ENCODE data around the gene MTHFS.

Gene MTHFS

DNA sequence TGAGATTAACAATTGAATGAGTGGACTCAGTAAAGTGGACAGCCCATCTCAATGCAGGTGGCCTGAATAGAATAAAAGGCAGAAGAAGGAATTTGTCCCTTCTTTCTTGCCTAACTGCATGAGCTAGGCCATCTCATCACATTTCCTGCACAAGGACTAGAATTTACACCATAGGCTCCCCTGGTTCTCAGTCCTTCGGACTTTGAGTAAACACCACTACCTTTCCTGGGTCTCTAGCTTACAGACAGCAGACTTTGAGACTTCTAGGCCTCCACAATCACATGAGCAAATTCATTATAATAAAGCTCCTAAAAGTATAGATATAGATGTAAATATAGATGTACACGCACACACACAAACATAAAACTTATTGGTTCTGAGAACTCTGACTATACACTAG lies 28.3 kb downstream of the MTHFS start:
- no peaks in the 10 kb centered on the region; the same call in 1 of the 2 replicates for H3K79me2 ChIP-seq (ENCODE audit: control insufficient read depth, low read length)
- H3F3A ChIP-seq (ENCODE audit: control insufficient read depth, insufficient read depth) = no peaks in the 10 kb centered on the region
- H3K4me3 ChIP-seq (ENCODE audit: low read length) = no peak overlapping the region
- no peak overlapping the region for H3K4me2 ChIP-seq (ENCODE audit: low read length)
- H3K27me3 ChIP-seq (ENCODE audit: control insufficient read depth, low read length) = no peaks in the 10 kb centered on the region
- H3K36me3 ChIP-seq (ENCODE audit: control insufficient read depth, low read length) = peaks cover 23% of the 10 kb centered on the region
- no peaks in the 10 kb centered on the region for H3K9me3 ChIP-seq (ENCODE audit: control insufficient read depth, insufficient read depth, low read length)
- H3K27ac ChIP-seq (ENCODE audit: low read depth, low read length) = no peak overlapping the region
- peaks cover 4% of the 10 kb centered on the region; the same call in 1 of the 2 replicates for H3K4me1 ChIP-seq (ENCODE audit: control insufficient read depth, low read length)
- TF ChIP-seq, protein P1, sequence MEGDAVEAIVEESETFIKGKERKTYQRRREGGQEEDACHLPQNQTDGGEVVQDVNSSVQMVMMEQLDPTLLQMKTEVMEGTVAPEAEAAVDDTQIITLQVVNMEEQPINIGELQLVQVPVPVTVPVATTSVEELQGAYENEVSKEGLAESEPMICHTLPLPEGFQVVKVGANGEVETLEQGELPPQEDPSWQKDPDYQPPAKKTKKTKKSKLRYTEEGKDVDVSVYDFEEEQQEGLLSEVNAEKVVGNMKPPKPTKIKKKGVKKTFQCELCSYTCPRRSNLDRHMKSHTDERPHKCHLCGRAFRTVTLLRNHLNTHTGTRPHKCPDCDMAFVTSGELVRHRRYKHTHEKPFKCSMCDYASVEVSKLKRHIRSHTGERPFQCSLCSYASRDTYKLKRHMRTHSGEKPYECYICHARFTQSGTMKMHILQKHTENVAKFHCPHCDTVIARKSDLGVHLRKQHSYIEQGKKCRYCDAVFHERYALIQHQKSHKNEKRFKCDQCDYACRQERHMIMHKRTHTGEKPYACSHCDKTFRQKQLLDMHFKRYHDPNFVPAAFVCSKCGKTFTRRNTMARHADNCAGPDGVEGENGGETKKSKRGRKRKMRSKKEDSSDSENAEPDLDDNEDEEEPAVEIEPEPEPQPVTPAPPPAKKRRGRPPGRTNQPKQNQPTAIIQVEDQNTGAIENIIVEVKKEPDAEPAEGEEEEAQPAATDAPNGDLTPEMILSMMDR (IDR thresholded peaks at IDR 0.05; ENCODE audit: low read depth, low read length, poor library complexity, severe bottlenecking) = no peak
- no peak for TF ChIP-seq EZH2phosphoT487 (IDR thresholded peaks at IDR 0.05; ENCODE audit: borderline replicate concordance, low read length)
- no peaks in the 10 kb centered on the region for H3K9me2 ChIP-seq (replicated peaks; ENCODE audit: control insufficient read depth, low read length)
- no peaks in the 10 kb centered on the region for H4K20me1 ChIP-seq (ENCODE audit: control insufficient read depth, insufficient read depth, low read depth, low read length)

DNA sequence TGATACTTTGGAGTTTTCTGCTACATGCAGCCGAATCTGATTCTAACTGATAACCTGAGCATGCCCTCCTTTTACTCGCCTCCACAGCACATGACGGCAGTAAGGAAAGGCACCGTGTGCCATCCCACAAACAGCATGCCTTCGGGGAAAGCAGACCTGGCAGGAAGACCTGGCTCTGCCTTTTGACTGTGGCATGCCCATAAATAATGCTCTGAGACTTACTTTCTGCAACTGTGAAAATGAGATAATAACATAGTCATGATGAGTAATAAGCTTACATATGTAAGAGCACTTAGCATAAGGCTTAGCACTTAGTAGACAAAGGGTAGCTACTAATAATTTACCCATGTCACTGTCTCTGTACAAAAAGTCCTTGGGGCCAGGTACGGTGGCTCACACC lies 32.9 kb downstream of the MTHFS start:
- Histone ChIP-seq H3K9me2 (replicated peaks; ENCODE audit: control insufficient read depth, low read length) (no peaks in the 10 kb centered on the region), H3K9me3 (ENCODE audit: control insufficient read depth, insufficient read depth, low read length) (no peaks in the 10 kb centered on the region), H3K4me1 (ENCODE audit: control insufficient read depth, low read length) (no peaks in the 10 kb centered on the region), H3K4me3 (ENCODE audit: low read length) (no peak overlapping the region), H3K36me3 (ENCODE audit: control insufficient read depth, low read length) (peaks cover 13% of the 10 kb centered on the region), H3K4me2 (ENCODE audit: low read length) (no peak overlapping the region), H3K79me2 (ENCODE audit: control insufficient read depth, low read length) (no peaks in the 10 kb centered on the region), H4K20me1 (ENCODE audit: control insufficient read depth, insufficient read depth, low read depth, low read length) (no peaks in the 10 kb centered on the region), H3F3A (ENCODE audit: control insufficient read depth, insufficient read depth) (no peaks in the 10 kb centered on the region), H3K27ac (ENCODE audit: low read depth, low read length) (no peak overlapping the region), H3K27me3 (ENCODE audit: control insufficient read depth, low read length) (no peaks in the 10 kb centered on the region)
- no peak for TF ChIP-seq EZH2phosphoT487 (IDR thresholded peaks at IDR 0.05; ENCODE audit: borderline replicate concordance, low read length)
- TF ChIP-seq, protein P1 (IDR thresholded peaks at IDR 0.05; ENCODE audit: low read depth, low read length, poor library complexity, severe bottlenecking) = no peak

DNA sequence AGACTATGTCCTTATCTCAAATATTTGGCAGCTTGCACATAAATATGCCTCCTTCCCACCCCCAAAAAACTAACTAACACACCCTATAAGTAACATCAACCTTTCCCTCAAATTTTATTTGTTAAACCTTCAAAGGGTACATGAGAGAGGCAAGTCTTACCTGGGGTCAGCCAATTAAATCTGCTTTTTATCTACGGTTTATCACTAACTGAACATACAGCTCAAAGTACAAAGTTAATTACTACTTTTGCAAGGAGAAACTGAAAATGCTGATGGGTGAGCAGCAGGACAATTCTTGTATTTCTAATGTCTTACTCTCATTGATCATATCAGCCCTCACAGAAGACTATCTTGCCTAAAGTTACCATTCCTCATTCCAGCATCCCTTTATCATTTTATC lies 34.6 kb downstream of the MTHFS start:
- no peaks in the 10 kb centered on the region for H3K9me2 ChIP-seq (replicated peaks; ENCODE audit: control insufficient read depth, low read length)
- H3K4me1 ChIP-seq (ENCODE audit: control insufficient read depth, low read length) = no peaks in the 10 kb centered on the region
- H3K27ac ChIP-seq (ENCODE audit: low read depth, low read length) = no peak overlapping the region
- no peaks in the 10 kb centered on the region for H3K27me3 ChIP-seq (ENCODE audit: control insufficient read depth, low read length)
- H4K20me1 ChIP-seq (ENCODE audit: control insufficient read depth, insufficient read depth, low read depth, low read length) = no peaks in the 10 kb centered on the region
- no peaks in the 10 kb centered on the region for H3F3A ChIP-seq (ENCODE audit: control insufficient read depth, insufficient read depth)
- H3K79me2 ChIP-seq (ENCODE audit: control insufficient read depth, low read length) = no peaks in the 10 kb centered on the region
- no peak for TF ChIP-seq EZH2phosphoT487 (IDR thresholded peaks at IDR 0.05; ENCODE audit: borderline replicate concordance, low read length)
- TF ChIP-seq, protein P1 (IDR thresholded peaks at IDR 0.05; ENCODE audit: low read depth, low read length, poor library complexity, severe bottlenecking) = no peak
- H3K9me3 ChIP-seq (ENCODE audit: control insufficient read depth, insufficient read depth, low read length) = no peaks in the 10 kb centered on the region
- no peak overlapping the region for H3K4me3 ChIP-seq (ENCODE audit: low read length)
- H3K36me3 ChIP-seq (ENCODE audit: control insufficient read depth, low read length) = no peaks in the 10 kb centered on the region
- H3K4me2 ChIP-seq (ENCODE audit: low read length) = no peak overlapping the region

DNA sequence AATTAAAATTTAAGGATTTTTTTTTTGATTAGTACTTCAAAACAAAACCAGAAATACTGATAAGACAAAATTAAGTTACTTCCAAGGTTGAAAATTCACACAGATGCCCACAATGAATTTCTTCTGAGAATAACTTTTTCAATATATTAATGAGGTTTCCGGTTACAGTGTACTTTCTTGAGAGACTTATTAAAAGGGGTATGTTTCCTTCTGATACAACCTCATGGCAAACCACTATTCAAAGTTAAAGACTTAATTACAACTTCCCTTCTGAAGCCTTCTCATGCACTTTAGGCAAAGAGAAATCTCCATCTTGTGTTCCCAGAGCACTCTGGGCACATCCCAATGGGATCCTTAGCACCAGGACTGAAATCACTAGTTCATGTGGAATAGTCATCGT lies 36.2 kb downstream of the MTHFS start:
- Histone ChIP-seq H3K4me2 (ENCODE audit: low read length) (no peak overlapping the region), H3K79me2 (ENCODE audit: control insufficient read depth, low read length) (no peaks in the 10 kb centered on the region), H3K27ac (ENCODE audit: low read depth, low read length) (no peak overlapping the region), H3K4me3 (ENCODE audit: low read length) (no peak overlapping the region), H3K4me1 (ENCODE audit: control insufficient read depth, low read length) (no peaks in the 10 kb centered on the region), H4K20me1 (ENCODE audit: control insufficient read depth, insufficient read depth, low read depth, low read length) (no peaks in the 10 kb centered on the region), H3F3A (ENCODE audit: control insufficient read depth, insufficient read depth) (no peaks in the 10 kb centered on the region), H3K9me2 (replicated peaks; ENCODE audit: control insufficient read depth, low read length) (no peaks in the 10 kb centered on the region), H3K36me3 (ENCODE audit: control insufficient read depth, low read length) (no peaks in the 10 kb centered on the region), H3K9me3 (ENCODE audit: control insufficient read depth, insufficient read depth, low read length) (no peaks in the 10 kb centered on the region), H3K27me3 (ENCODE audit: control insufficient read depth, low read length) (no peaks in the 10 kb centered on the region)
- TF ChIP-seq, protein P1 (IDR thresholded peaks at IDR 0.05; ENCODE audit: low read depth, low read length, poor library complexity, severe bottlenecking) = no peak
- no peak for TF ChIP-seq EZH2phosphoT487 (IDR thresholded peaks at IDR 0.05; ENCODE audit: borderline replicate concordance, low read length)

All from DOHH2 (cell line).